Measurements from ENCODE around the gene ENO1.

GRCh38 chr1:8925960-8926359 is 47.5 kb upstream of the ENO1 start:
- TF ChIP-seq, protein P1, sequence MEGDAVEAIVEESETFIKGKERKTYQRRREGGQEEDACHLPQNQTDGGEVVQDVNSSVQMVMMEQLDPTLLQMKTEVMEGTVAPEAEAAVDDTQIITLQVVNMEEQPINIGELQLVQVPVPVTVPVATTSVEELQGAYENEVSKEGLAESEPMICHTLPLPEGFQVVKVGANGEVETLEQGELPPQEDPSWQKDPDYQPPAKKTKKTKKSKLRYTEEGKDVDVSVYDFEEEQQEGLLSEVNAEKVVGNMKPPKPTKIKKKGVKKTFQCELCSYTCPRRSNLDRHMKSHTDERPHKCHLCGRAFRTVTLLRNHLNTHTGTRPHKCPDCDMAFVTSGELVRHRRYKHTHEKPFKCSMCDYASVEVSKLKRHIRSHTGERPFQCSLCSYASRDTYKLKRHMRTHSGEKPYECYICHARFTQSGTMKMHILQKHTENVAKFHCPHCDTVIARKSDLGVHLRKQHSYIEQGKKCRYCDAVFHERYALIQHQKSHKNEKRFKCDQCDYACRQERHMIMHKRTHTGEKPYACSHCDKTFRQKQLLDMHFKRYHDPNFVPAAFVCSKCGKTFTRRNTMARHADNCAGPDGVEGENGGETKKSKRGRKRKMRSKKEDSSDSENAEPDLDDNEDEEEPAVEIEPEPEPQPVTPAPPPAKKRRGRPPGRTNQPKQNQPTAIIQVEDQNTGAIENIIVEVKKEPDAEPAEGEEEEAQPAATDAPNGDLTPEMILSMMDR (IDR thresholded peaks at IDR 0.05 in 2 of 3, conservative IDR thresholded peaks at IDR 0.05 in 1 of 3; ENCODE audit: borderline replicate concordance in 1 of 3, insufficient read depth in 1 of 3, low read depth in 2 of 3, low read length in 2 of 3) = no peak
- no peak for TF ChIP-seq REST (IDR thresholded peaks at IDR 0.05; ENCODE audit: low read depth)
- TF ChIP-seq POLR2A (IDR thresholded peaks at IDR 0.05; ENCODE audit: borderline replicate concordance, extremely low read depth, insufficient read depth, insufficient read length) = no peak
- no peak for TF ChIP-seq POLR2AphosphoS5 (IDR thresholded peaks at IDR 0.05; ENCODE audit: low read depth, low read length)
- no peak for TF ChIP-seq ATF3 (IDR thresholded peaks at IDR 0.05)
- no peak for TF ChIP-seq EZH2phosphoT487 (IDR thresholded peaks at IDR 0.05; ENCODE audit: borderline replicate concordance)
- TF ChIP-seq FOSL1 (IDR thresholded peaks at IDR 0.05; ENCODE audit: low read depth) = no peak
- TF ChIP-seq ELF1 (IDR thresholded peaks at IDR 0.05; ENCODE audit: borderline replicate concordance, low read depth) = no peak
- no peak for TF ChIP-seq CEBPB (IDR thresholded peaks at IDR 0.05; ENCODE audit: low read depth)
- TF ChIP-seq CBX3 (IDR thresholded peaks at IDR 0.05; ENCODE audit: low read depth) = no peak
- TF ChIP-seq EZH2 (IDR thresholded peaks at IDR 0.05) = no peak

Data from HCT116 (cell line).